Nephron (organoid): ENCODE data around the gene EIF5A.

Experiments
- H3K27ac Mint-ChIP-seq, 3 experiments: 2 replicates each; pipeline ENCODE4 v1.8.0; 2020; ENCODE audit warnings: mixed read lengths in 3 of 3, mild to moderate bottlenecking in 2 of 3, moderate library complexity in 1 of 3
- H3K27me3 Mint-ChIP-seq: 2 replicates; pipeline ENCODE4 v1.8.0; 2021; ENCODE audit warnings: low read depth, mild to moderate bottlenecking, moderate library complexity, mixed read lengths
- H3K36me3 Mint-ChIP-seq: 2 replicates; pipeline ENCODE4 v1.8.0; 2020; ENCODE audit warnings: low read depth, mixed read lengths
- H3K4me1 Mint-ChIP-seq: 2 replicates; pipeline ENCODE4 v1.8.0; 2020; ENCODE audit warnings: mixed read lengths
- H3K4me3 Mint-ChIP-seq, 3 experiments: 2 replicates each; pipeline ENCODE4 v1.8.0; 2020; ENCODE audit warnings: mild to moderate bottlenecking in 3 of 3, mixed read lengths in 3 of 3, moderate library complexity in 2 of 3
- H3K9me3 Mint-ChIP-seq: 2 replicates; pipeline ENCODE4 v1.8.0; 2020; ENCODE audit warnings: mixed read lengths
- TF ChIP-seq, protein P1 (sequence below), 3 experiments: fragments of 200-600 bp; sonication (generic); IDR thresholded peaks; one replicate each; pipeline ENCODE4 v1.5.0; 2021; ENCODE audit warnings: antibody characterized with exemption in 3 of 3; ENCODE audit not compliant: unreplicated experiment in 3 of 3

The EIF5A gene

DNA sequence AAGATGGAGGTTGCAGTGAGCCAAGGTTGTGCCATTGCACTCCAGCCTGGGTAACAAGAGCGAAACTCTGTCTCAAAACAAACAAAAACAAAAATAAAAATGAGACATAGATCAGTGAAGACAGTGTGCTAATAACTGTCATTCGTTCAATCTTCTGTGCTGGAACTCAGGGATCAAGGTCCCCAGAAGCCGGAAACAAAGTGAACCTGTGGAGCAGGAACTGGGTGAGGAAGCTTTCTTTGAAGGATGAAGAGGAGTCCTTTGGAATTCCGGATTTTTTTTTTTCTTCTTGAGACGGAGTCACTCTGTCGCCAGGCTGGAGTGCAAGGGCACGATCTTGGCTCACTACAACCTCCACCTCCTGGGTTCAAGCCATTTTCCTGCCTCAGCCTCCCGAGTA is 28.0 kb upstream of the EIF5A start:
- no peaks in the 10 kb centered on the region for H3K36me3 Mint-ChIP-seq
- no peak overlapping the region for H3K27ac Mint-ChIP-seq
- no peaks in the 10 kb centered on the region for H3K9me3 Mint-ChIP-seq
- H3K4me1 Mint-ChIP-seq = peaks cover 16% of the 10 kb centered on the region
- peaks cover 21% of the 10 kb centered on the region for H3K27me3 Mint-ChIP-seq
- TF ChIP-seq, protein P1, sequence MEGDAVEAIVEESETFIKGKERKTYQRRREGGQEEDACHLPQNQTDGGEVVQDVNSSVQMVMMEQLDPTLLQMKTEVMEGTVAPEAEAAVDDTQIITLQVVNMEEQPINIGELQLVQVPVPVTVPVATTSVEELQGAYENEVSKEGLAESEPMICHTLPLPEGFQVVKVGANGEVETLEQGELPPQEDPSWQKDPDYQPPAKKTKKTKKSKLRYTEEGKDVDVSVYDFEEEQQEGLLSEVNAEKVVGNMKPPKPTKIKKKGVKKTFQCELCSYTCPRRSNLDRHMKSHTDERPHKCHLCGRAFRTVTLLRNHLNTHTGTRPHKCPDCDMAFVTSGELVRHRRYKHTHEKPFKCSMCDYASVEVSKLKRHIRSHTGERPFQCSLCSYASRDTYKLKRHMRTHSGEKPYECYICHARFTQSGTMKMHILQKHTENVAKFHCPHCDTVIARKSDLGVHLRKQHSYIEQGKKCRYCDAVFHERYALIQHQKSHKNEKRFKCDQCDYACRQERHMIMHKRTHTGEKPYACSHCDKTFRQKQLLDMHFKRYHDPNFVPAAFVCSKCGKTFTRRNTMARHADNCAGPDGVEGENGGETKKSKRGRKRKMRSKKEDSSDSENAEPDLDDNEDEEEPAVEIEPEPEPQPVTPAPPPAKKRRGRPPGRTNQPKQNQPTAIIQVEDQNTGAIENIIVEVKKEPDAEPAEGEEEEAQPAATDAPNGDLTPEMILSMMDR (IDR thresholded peaks at IDR 0.05; ENCODE audit: unreplicated experiment in 3 of 3) = no peak
- H3K4me3 Mint-ChIP-seq = no peak overlapping the region

DNA sequence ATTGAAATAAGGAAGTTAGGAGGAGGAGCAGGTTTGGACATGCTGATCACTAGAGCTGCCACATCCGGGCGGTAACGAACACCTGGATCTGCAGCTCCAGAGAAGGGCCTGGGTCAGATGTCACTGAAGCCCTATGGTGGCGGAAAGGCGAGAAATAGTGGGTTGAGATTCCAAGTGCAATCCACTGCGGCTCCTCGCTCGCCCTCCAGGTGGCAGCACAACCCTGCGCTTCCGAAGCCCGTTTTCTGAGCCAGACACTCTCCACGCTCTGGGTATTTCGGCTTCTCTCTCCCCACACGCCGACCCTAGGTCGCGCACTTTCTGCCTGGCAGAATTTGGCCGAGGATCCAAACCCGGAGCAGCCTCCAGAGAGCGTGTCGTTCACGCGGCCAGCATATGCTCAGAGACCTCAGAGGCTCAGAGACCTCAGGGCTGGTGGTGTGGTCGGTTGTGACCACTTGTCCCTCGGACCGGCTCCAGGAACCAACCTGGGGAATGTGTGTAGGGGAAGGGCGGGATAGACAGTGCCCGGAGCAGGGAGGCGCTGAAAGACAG is 26.8 kb upstream of the EIF5A start:
- Mint-ChIP-seq H3K27me3 (peaks cover 19% of the 10 kb centered on the region), H3K36me3 (no peaks in the 10 kb centered on the region), H3K4me3 (peak overlapping the region; percentile 86 to 87 (median 86)), H3K9me3 (no peaks in the 10 kb centered on the region), H3K27ac (peak overlapping the region in 2 of 3 experiments; percentile 47 to 61), H3K4me1 (peaks cover 16% of the 10 kb centered on the region)
- TF ChIP-seq, protein P1 (IDR thresholded peaks at IDR 0.05; ENCODE audit: unreplicated experiment in 3 of 3) = peak; percentile 81 to 86 (median 82)

DNA sequence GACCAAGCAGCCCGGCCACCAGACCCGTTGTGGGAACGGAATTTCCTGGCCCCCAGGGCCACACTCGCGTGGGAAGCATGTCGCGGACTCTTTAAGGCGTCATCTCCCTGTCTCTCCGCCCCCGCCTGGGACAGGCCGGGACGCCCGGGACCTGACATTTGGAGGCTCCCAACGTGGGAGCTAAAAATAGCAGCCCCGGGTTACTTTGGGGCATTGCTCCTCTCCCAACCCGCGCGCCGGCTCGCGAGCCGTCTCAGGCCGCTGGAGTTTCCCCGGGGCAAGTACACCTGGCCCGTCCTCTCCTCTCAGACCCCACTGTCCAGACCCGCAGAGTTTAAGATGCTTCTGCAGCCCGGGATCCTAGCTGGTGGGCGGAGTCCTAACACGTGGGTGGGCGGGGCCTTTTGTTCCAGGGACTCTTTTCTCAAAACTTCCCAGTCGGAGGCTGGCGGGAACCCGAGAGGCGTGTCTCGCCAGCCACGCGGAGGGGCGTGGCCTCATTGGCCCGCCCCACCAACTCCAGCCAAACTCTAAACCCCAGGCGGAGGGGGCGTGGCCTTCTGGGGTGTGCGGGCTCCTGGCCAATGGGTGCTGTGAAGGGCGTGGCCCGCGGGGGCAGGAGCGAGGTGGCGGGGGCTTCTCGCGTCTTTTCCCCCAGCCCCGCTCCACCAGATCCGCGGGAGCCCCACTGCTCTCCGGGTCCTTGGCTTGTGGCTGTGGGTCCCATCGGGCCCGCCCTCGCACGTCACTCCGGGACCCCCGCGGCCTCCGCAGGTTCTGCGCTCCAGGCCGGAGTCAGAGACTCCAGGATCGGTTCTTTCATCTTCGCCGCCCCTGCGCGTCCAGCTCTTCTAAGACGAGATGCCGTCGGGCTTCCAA is 26.1 kb upstream of the EIF5A start, which contains the start of gene SLC2A4:
Gene SLC2A4 (plus strand): TSS at position 645 of the 879 bp plus-strand sequence. CDS start 217 bp downstream, at position 862.
- H3K4me1 Mint-ChIP-seq = peaks cover 16% of the 10 kb centered on the region
- TF ChIP-seq, protein P1 (IDR thresholded peaks at IDR 0.05; ENCODE audit: unreplicated experiment in 3 of 3) = no peak
- peaks cover 2% of the 10 kb centered on the region for H3K36me3 Mint-ChIP-seq

DNA sequence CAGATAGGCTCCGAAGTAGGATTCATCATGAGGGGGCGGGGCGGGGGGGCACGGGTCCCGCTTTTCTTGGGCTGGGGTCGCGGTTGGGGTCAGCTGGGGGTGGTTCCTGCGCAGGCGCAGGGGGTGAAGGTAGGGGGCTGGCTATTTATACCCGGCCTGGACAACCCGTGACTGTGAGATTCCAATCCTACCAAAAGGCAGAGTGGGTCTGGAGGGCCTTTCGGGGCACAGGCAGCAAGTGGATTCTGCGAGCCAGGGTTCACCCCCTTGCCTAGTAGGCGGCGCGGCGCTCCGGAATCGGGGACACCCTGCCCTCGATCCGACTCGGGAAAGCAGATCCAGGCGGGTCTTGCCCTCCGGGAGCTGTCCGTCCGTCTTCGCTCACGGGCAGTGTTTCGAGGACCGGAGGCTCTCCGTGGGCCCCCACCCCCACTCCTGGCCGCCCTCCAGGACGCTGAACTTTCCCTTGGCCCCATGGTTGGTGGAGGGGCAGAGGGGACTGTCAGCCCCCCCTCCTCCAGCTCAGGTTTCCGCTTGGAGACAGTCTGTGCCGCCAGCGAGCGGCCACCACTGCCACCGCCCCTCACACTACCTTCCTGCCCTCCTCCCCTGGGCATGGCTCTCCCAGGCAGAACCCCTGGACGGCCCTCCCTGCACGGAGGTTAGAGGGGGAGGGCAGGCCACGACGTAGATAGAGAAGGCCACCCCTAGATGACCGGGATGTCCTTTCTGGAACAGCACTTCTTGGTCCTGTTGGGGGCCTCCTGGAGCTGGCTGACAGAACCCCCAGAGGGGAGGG is 25.3 kb upstream of the EIF5A start:
- H3K9me3 Mint-ChIP-seq = no peaks in the 10 kb centered on the region
- H3K36me3 Mint-ChIP-seq = peaks cover 3% of the 10 kb centered on the region
- TF ChIP-seq, protein P1 (IDR thresholded peaks at IDR 0.05; ENCODE audit: unreplicated experiment in 3 of 3) = no peak
- peaks cover 16% of the 10 kb centered on the region for H3K4me1 Mint-ChIP-seq
- H3K27ac Mint-ChIP-seq = no peak overlapping the region
- peak overlapping the region; percentile 86 to 87 (median 86) for H3K4me3 Mint-ChIP-seq
- peaks cover 26% of the 10 kb centered on the region for H3K27me3 Mint-ChIP-seq

More for the DNA sequence above, 26.1 kb upstream of the EIF5A start, which contains the start of gene SLC2A4:
- H3K27ac Mint-ChIP-seq = peak within 1 kb of the TSS in 2 of 3 experiments; percentile 47 to 76
- H3K27me3 Mint-ChIP-seq = peaks cover 20% of the 10 kb centered on the region
- H3K9me3 Mint-ChIP-seq = no peaks in the 10 kb centered on the region
- H3K4me3 Mint-ChIP-seq = peak within 1 kb of the TSS; percentile 86 to 87 (median 86)

DNA sequence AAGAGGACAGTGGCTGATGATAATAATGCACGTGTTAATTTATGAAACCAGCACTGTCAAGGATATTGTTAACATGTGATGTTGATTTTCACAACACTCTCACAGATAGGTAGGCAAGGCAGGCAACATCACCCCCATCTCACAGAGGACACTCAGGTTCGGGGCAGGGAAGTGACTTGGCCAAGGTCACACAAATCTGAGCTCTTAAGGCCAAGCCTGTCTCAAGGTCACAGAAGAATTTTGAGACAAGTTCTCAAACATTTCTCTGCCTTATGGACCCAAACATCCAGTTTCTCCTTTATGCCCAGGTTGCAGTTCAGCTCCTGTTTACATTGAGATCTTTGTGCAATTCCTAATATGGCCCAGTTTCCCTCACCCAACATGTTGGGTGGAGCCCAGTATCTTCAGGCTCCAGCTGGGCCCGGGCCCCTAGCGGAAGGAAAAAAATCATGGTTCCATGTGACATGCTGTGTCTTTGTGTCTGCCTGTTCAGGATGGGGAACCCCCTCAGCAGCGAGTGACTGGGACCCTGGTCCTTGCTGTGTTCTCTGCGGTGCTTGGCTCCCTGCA is 24.6 kb upstream of the EIF5A start:
- H3K4me3 Mint-ChIP-seq = peak overlapping the region; percentile 86 to 87 (median 86)
- peaks cover 16% of the 10 kb centered on the region for H3K4me1 Mint-ChIP-seq
- H3K36me3 Mint-ChIP-seq = peaks cover 3% of the 10 kb centered on the region
- TF ChIP-seq, protein P1 (IDR thresholded peaks at IDR 0.05; ENCODE audit: unreplicated experiment in 3 of 3) = no peak
- H3K27me3 Mint-ChIP-seq = peaks cover 29% of the 10 kb centered on the region
- no peak overlapping the region for H3K27ac Mint-ChIP-seq
- H3K9me3 Mint-ChIP-seq = no peaks in the 10 kb centered on the region
